ENCODE measurements around the gene CBX6.

- TF ChIP-seq REST (IDR thresholded peaks at IDR 0.05; ENCODE audit: insufficient read depth in 1 of 2, low read depth in 2 of 2, low read length in 2 of 2) (no peak), TAF1 (IDR thresholded peaks at IDR 0.05; ENCODE audit: borderline replicate concordance, insufficient read depth, low read length) (no peak), POLR2AphosphoS5 (IDR thresholded peaks at IDR 0.05; ENCODE audit: low read depth, low read length) (no peak)
Observed at GRCh38 chr22:38879961-38880360, 7.9 kb upstream of the CBX6 start.

Measured in PFSK-1 (cell line).